WTC11 (cell line): Measurements from ENCODE around the gene NPC2.

ENCODE experiments used
- NFE2L1 ChIP-seq: sonication (generic); formaldehyde crosslinking; IDR thresholded peaks from 2 replicates; pipeline ENCODE4 v1.8.1; 2023; ENCODE audit warnings: missing genetic modification reagents
- NR1H2 ChIP-seq: sonication (generic); formaldehyde crosslinking; IDR thresholded peaks from 2 replicates; pipeline ENCODE4 v1.9.0; 2021; ENCODE audit warnings: mild to moderate bottlenecking, moderate library complexity, missing genetic modification reagents
- TF ChIP-seq, protein P1 (sequence below): fragments of 200-600 bp; IDR thresholded peaks from 2 replicates; pipeline ENCODE4 v1.8.0; 2022; ENCODE audit warnings: antibody characterized with exemption

DNA sequence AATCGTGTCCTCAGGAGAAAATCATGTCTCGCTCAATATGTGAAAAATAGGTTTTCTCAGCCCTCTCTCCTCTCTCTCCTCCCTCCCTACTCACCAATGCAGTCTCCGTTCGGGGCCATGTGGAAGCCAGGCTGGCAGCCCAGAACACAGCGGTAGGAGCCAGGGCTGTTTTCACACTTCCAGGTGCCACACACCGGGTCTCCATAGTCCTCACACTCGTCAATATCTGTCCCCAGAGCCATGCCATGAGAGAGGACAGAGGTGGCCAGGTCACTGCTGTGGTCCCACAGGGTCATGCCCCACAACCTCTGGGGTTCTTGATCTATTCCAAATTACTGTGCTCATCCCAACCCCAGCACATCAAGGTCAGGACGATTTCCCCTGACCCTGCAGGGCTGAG, 14.0 kb upstream of the NPC2 start:
- TF ChIP-seq, protein P1, sequence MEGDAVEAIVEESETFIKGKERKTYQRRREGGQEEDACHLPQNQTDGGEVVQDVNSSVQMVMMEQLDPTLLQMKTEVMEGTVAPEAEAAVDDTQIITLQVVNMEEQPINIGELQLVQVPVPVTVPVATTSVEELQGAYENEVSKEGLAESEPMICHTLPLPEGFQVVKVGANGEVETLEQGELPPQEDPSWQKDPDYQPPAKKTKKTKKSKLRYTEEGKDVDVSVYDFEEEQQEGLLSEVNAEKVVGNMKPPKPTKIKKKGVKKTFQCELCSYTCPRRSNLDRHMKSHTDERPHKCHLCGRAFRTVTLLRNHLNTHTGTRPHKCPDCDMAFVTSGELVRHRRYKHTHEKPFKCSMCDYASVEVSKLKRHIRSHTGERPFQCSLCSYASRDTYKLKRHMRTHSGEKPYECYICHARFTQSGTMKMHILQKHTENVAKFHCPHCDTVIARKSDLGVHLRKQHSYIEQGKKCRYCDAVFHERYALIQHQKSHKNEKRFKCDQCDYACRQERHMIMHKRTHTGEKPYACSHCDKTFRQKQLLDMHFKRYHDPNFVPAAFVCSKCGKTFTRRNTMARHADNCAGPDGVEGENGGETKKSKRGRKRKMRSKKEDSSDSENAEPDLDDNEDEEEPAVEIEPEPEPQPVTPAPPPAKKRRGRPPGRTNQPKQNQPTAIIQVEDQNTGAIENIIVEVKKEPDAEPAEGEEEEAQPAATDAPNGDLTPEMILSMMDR: no peak
- no peak for TF ChIP-seq NFE2L1 (CRISPR knock-in tag)
- TF ChIP-seq NR1H2 (CRISPR knock-in tag): no peak
